ENCODE data around the gene NFASC.

The NFASC gene

DNA sequence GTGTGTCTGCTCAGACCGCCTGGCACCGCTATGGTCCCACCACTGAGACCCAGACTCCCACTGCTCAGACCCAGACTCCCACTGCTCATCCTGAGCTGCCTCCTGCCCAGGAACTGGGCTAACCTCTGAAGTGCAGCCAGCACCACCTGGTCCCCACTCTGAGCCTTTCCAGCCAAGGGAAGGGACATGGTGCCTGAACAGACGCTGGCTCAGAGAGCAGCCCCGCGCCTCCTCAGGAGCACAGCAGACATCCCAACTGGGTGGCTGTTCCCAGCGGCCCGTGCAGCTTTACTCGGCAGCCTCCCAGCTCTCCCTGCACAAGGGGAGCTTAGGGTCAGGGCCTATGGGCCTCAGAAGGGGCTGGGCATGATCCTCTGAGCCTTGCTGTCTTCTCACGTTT, 144.6 kb downstream of the NFASC start:
- in situ Hi-C loops (cut with MboI; ENCODE audit: low pct_unique_long_range_greater_than_20kb, low sequenced_read_pairs, unreplicated experiment), result no loop called here
- no peak for DNase-seq (ENCODE audit: low spot score)
- TF ChIP-seq, protein P1, sequence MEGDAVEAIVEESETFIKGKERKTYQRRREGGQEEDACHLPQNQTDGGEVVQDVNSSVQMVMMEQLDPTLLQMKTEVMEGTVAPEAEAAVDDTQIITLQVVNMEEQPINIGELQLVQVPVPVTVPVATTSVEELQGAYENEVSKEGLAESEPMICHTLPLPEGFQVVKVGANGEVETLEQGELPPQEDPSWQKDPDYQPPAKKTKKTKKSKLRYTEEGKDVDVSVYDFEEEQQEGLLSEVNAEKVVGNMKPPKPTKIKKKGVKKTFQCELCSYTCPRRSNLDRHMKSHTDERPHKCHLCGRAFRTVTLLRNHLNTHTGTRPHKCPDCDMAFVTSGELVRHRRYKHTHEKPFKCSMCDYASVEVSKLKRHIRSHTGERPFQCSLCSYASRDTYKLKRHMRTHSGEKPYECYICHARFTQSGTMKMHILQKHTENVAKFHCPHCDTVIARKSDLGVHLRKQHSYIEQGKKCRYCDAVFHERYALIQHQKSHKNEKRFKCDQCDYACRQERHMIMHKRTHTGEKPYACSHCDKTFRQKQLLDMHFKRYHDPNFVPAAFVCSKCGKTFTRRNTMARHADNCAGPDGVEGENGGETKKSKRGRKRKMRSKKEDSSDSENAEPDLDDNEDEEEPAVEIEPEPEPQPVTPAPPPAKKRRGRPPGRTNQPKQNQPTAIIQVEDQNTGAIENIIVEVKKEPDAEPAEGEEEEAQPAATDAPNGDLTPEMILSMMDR (IDR thresholded peaks at IDR 0.05; ENCODE audit: extremely low read depth, insufficient read depth, missing control alignments), result no peak

DNA sequence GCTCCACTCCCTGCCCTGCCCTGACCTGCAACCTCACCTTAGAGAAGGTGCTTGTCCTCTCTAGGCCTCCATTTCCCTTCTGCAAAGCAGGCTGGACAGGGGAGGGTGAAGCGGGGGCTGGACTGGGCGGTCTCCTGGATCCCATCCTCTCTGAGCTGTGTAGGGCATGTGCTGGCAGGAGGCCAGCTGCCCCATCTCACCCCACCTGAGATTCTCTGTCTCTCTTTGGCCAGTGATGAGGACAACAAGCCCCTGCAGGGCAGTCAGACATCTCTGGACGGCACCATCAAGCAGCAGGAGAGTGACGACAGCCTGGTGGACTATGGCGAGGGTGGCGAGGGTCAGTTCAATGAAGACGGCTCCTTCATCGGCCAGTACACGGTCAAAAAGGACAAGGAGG, 145.4 kb downstream of the NFASC start:
- DNase-seq (ENCODE audit: low spot score), result no peak
- TF ChIP-seq, protein P1 (IDR thresholded peaks at IDR 0.05; ENCODE audit: extremely low read depth, insufficient read depth, missing control alignments), result no peak
- in situ Hi-C loops (cut with MboI; ENCODE audit: low pct_unique_long_range_greater_than_20kb, low sequenced_read_pairs, unreplicated experiment), result no loop called here

DNA sequence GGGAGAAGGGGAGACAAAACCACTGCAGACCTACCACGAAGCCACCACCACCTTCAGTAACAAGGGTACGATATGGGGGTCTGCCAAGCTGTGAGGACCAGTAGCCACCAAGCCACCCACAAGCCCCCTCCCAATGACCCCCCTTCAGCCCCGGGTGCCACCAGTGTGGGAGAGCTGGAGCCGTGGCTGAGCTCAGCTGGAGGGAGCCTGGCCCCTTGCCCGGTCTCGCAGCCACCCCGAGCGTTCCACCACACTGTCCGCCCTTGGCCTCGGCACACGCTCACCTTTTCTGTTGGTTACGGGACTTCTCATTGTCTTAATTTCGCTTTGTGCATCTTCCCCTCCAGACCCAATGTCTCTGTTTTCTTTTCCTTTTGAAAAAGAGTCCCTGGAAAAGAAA, 145.9 kb downstream of the NFASC start:
- TF ChIP-seq, protein P1 (IDR thresholded peaks at IDR 0.05; ENCODE audit: extremely low read depth, insufficient read depth, missing control alignments), result no peak
- in situ Hi-C loops (cut with MboI; ENCODE audit: low pct_unique_long_range_greater_than_20kb, low sequenced_read_pairs, unreplicated experiment), result no loop called here
- no peak for DNase-seq (ENCODE audit: low spot score)

DNA sequence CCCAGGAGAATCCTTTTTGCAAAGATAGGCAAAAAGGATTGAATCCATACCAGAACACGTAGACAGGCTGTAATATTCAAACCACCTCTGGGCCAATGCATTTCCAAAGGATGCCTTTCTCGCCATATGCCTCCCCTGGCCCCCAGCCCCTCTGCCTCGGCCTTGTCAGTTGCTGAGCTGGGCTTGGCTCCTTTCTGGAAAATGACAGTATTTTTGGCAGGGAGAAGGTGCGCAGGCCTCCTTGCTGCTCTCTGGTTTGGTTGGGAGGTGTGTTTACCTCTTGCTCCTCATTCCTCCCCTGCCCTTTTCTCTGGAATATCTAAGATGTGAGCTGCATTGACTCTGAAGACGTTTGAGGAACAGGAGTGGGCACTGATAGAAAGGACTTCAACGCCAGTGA, 146.3 kb downstream of the NFASC start:
- in situ Hi-C loops (cut with MboI; ENCODE audit: low pct_unique_long_range_greater_than_20kb, low sequenced_read_pairs, unreplicated experiment), result no loop called here
- DNase-seq (ENCODE audit: low spot score), result no peak
- TF ChIP-seq, protein P1 (IDR thresholded peaks at IDR 0.05; ENCODE audit: extremely low read depth, insufficient read depth, missing control alignments), result no peak

DNA sequence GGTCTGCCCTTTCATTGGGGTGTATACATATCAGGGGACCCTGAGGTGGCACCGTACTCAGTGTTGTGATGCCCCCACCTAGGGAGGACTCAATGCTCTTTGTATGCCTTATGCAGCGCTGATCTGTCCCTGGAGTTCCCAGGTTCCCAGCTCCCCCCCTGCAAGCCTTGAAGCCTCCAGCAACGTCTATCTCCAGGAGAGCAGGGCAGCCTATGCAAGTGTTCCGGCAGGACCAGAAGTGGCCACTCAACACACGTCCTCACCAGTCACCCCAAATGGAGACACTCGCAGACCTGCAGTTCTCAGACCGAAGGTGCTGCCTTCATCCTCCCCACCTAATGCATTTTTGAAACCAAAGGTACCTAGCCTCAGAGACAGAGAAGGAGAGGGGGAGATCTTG, 147.1 kb downstream of the NFASC start:
- no peak for DNase-seq (ENCODE audit: low spot score)
- in situ Hi-C loops (cut with MboI; ENCODE audit: low pct_unique_long_range_greater_than_20kb, low sequenced_read_pairs, unreplicated experiment), result no loop called here
- TF ChIP-seq, protein P1 (IDR thresholded peaks at IDR 0.05; ENCODE audit: extremely low read depth, insufficient read depth, missing control alignments), result no peak

DNA sequence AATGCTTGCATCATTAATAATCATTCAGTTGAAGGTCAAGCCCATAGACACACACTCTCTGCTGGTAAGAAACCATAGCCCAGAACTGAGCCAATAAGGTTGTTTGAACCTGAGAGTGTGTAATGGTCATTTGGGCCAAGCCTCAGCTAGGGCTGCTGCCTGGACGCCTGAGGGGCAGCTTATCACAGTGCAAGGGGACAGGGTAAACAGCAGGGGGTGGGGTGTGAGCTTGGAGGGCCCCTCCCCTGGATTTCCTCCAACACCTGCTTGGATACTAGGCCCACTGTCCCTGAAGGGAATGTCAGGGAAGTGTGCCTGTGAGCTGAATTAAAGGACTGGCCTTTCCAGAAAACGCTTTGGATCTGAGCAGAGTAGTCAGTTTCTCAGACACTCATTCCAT, 147.7 kb downstream of the NFASC start:
- TF ChIP-seq, protein P1 (IDR thresholded peaks at IDR 0.05; ENCODE audit: extremely low read depth, insufficient read depth, missing control alignments), result no peak
- in situ Hi-C loops (cut with MboI; ENCODE audit: low pct_unique_long_range_greater_than_20kb, low sequenced_read_pairs, unreplicated experiment), result no loop called here
- no peak for DNase-seq (ENCODE audit: low spot score)

DNA sequence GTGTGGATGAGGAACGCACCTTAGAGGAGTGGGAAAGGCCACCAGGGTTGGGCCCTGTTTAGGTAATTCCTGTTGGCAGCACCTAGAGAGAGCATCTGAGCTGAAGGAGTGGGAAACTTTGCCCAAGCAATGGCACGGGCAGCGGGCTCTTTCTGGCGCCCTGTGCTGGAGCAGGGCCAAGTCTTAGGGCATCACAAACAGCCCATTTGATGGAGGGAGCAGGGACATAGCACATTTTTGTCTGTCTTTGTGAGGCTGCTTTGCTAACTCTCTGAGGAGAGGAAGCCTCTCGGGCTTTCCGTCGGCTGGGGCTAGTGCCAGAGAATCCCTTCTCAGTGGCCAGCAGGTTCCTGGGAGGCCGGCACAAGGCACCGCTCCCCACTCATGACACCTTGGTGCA, 149.8 kb downstream of the NFASC start:
- TF ChIP-seq, protein P1 (IDR thresholded peaks at IDR 0.05; ENCODE audit: extremely low read depth, insufficient read depth, missing control alignments), result no peak
- in situ Hi-C loops (cut with MboI; ENCODE audit: low pct_unique_long_range_greater_than_20kb, low sequenced_read_pairs, unreplicated experiment), result no loop called here
- DNase-seq (ENCODE audit: low spot score), result no peak

Data from GM13977 (cell line).